Hepatocyte (in vitro differentiated cells): Measurements from ENCODE around the gene IL15RA.

Experiments
- CTCF ChIP-seq: fragments of 200-600 bp; sonication (generic); IDR thresholded peaks from 2 replicates; pipeline ENCODE4 v1.5.1; 2016; ENCODE audit warnings: antibody characterized with exemption, mild to moderate bottlenecking; ENCODE audit not compliant: poor library complexity
- EZH2phosphoT487 ChIP-seq: fragments of 200-600 bp; sonication (generic); IDR thresholded peaks from one replicate; pipeline ENCODE4 v1.6.1; 2018; ENCODE audit warnings: antibody characterized with exemption, mild to moderate bottlenecking, low read depth, moderate library complexity; ENCODE audit not compliant: unreplicated experiment, severe bottlenecking

- TF ChIP-seq EZH2phosphoT487, result no peak
- TF ChIP-seq CTCF, result no peak
Observed at GRCh38 chr10:5992398-5992797, 15.1 kb upstream of the IL15RA start.
